Activated naive CD4-positive, alpha-beta T cell treated with anti-CD3 and anti-CD28 coated beads, Interleukin-2, amount 50 U/mL, for 72 hours (primary cell): ENCODE measurements around the gene RUVBL2. TPM values are rescaled to one million over a fixed set of nuclear protein-coding genes. Genes with fewer than 3 reads are reported as not detected.

Source experiments
- ATAC-seq, 2 donors: fragments of 150-1000 bp; cut with Tn5 transposase; 2 replicates each; pipeline ENCODE4 v1.10.0; 2021; ENCODE audit warnings: mild to moderate bottlenecking in 2 of 2, moderate library complexity in 2 of 2
- DNase-seq, 2 donors: peaks; one replicate each; pipeline ENCODE4 v3.0.0; 2021 to 2022; ENCODE audit warnings: low spot score in 2 of 2
- H3K27ac Mint-ChIP-seq, 2 donors: one replicate each; pipeline ENCODE4 v1.8.0; 2022; ENCODE audit warnings: mild to moderate bottlenecking in 2 of 2, mixed read lengths in 2 of 2
- H3K36me3 Mint-ChIP-seq, 2 donors: one replicate each; pipeline ENCODE4 v1.8.0; 2022; ENCODE audit warnings: mixed read lengths in 2 of 2
- H3K9me3 Mint-ChIP-seq, 2 donors: one replicate each; pipeline ENCODE4 v1.8.0; 2022; ENCODE audit warnings: mixed read lengths in 2 of 2
- total RNA-seq, 2 donors: library from RNA; stranded (reverse); gene quantifications; one replicate each; pipeline ENCODE4 v1.2.3, GENCODE V29; 2022

The RUVBL2 gene
- total RNA-seq, 2 donors from 2014 or later = 135 to 160 TPM

GRCh38 chr19:48970139-48970766, 23.4 kb upstream of the RUVBL2 start:
- no peak for ATAC-seq
- Mint-ChIP-seq H3K9me3 (no peaks in the 10 kb centered on the region), H3K27ac (peak overlapping the region in 1 of 2 donors; percentile 44), H3K36me3 (peaks cover 17 to 21% of the 10 kb centered on the region in 2 donors)
- DNase-seq = no peak

DNA sequence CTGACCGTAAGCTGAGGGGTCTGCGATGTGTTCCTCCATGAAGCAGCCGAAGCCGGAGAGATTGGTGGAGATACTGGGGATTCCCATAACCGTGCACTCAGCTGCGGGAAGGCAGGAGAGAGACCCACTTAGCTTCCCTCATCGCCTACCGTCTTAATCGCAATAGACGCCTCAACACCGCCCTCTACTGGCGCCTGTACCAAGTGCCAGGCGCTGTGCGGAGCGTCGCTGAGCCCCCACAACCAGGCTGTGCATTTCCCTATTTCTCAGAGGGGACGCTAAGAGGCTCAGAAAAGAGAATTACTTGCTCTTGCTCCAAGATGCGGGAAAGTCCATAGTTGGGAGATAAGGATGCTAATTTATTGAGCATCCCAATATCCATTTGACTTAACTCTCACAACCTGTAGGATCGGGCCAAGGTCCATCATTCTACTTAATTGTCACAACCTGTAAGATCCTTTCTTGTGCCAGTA, 22.7 kb upstream of the RUVBL2 start:
- Mint-ChIP-seq H3K36me3 (peaks cover 10 to 14% of the 10 kb centered on the region in 2 donors), H3K9me3 (no peaks in the 10 kb centered on the region), H3K27ac (no peak overlapping the region)
- peak; percentile 47 to 60 for ATAC-seq
- peak; percentile 75 to 85 for DNase-seq

DNA sequence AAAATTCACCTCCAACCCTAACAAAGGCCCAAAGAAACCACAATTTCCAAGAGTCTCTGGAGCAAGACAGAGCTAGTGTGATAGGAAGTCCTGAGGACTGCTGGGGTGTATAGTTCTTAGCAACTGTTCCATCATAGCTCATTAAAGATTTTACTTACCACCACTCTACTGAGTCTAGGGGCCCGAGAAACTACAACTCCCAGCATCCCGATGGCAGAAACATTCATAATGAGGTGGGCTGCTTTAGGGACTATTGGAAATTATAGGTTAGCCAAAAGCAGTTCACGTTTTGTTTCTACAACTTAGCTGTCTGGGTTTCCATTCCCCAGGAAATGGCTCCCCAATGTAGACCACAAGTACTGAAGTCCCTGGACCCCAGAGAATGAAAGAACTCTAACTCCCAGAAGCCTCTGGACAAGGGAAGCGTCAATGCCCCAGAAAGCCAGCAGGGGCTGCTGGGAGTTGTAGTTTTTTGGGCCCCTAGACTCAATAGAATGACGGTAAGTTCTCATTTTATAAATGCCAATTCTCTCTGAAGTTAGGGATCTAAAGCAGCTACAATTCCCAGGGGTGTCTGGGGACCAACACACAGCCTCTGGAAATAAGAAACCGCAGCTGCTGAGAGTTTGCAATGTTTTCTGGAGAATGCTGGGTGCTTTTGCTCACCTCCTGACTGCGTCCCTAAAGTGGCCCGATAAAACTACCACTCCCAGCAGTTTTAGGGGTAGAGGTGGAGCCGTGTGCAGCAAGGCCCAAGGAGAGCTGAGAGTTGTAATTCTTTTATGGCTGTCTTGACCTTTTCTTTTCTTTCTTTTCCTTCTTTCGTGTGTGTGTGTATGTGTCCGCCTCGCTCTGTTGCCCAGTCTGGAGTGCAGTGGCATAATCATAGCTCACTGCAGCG, 17.5 kb upstream of the RUVBL2 start:
- H3K36me3 Mint-ChIP-seq = peaks cover 6 to 20% of the 10 kb centered on the region in 2 donors
- no peak overlapping the region for H3K27ac Mint-ChIP-seq
- DNase-seq = no peak
- peak in 1 of 2 donors; percentile 68 for ATAC-seq
- no peaks in the 10 kb centered on the region for H3K9me3 Mint-ChIP-seq

DNA sequence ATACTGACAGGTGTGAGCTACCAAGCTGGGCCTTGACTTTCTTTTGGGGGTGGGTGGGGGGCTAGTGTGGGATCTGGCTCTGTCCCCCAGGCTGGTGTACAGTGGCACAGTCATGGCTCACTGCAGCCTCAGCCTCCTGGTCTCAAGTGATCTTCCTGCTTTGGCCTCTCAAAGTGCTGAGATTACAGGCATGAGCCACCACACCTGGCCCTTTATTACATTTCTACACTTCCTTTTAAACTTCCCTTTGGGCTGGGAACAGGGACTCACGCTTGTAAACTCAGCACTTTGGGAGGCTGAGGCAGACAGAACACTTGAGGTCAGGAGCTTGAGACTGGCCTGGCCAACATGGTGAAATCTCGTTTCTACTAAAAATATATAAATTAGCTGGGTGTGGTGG, 16.6 kb upstream of the RUVBL2 start:
- DNase-seq (no peak), ATAC-seq (no peak)
- H3K36me3 Mint-ChIP-seq = peaks cover 6 to 24% of the 10 kb centered on the region in 2 donors
- H3K9me3 Mint-ChIP-seq = no peaks in the 10 kb centered on the region
- H3K27ac Mint-ChIP-seq = no peak overlapping the region

DNA sequence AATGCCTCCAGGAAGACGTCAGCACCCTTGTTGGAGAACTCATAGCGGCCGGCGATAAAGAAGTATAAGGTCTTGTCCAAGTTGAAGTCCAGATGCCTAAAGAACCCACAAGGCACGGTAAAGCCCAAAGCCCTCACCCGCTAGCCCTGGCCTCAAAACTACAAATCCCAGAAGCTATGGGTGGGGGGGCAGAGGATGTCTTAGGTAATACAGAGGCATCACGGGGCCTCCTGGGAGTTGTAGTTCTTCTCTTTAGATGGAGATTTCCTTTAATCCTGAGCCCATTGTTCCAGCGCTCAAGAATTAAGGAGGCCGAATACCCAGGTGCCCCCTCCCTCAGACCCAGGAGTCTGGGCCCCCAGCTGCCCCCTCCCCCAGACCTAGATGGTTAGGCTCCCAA, 11.4 kb upstream of the RUVBL2 start:
- DNase-seq = no peak
- no peak for ATAC-seq
- H3K36me3 Mint-ChIP-seq = peaks cover 6 to 21% of the 10 kb centered on the region in 2 donors
- no peak overlapping the region for H3K27ac Mint-ChIP-seq
- no peaks in the 10 kb centered on the region for H3K9me3 Mint-ChIP-seq

DNA sequence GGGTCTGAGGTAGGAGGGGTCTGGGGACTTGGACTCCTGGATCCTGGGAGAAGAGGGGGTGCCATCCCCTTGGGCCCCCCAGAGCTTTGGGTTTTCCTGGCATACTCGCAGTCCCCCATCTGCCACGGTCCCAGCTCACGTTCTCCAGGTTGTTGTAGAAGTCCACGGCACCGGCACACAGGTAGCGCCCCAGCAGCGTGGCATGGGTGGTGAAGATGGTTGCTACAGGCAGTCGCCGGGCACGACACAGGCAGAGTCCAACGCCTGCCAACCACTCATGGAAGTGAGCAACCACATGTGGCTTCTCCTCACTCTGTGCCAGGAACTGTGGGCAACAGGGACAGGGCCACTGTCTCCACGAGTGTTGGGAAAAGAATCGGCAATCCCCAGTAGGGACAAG, 8.0 kb upstream of the RUVBL2 start:
- no peaks in the 10 kb centered on the region for H3K9me3 Mint-ChIP-seq
- peaks cover 0 to 23% of the 10 kb centered on the region in 2 donors for H3K36me3 Mint-ChIP-seq
- DNase-seq = no peak
- H3K27ac Mint-ChIP-seq = no peak overlapping the region
- no peak for ATAC-seq

- H3K9me3 Mint-ChIP-seq = no peaks in the 10 kb centered on the region
- DNase-seq = no peak
- H3K36me3 Mint-ChIP-seq = peaks cover 0 to 23% of the 10 kb centered on the region in 2 donors
- H3K27ac Mint-ChIP-seq = no peak overlapping the region
- ATAC-seq = no peak
Observed at GRCh38 chr19:48986211-48986610, 7.5 kb upstream of the RUVBL2 start.

DNA sequence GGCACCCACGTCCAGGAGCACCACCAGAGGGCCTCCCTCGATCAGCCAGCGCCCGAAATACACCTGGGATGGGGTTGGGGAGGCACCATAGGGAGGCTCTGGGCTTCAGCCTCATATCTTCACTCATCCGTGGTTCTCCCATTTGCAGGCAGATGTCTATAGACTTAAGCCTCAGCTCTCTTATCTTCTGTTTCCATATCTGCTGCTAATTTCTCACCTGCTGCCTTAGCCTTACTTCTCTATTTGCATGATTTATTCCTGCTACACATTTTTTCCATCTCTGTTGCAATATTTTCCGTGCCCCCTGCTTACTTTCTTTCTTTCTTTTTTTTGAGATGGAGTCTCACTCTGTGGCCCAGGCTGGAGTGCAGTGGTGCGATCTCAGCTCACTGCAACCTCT, 6.4 kb upstream of the RUVBL2 start:
- DNase-seq (no peak), ATAC-seq (peak; percentile 19 to 30)
- Mint-ChIP-seq H3K36me3 (peaks cover 0 to 21% of the 10 kb centered on the region in 2 donors), H3K9me3 (no peaks in the 10 kb centered on the region), H3K27ac (peak overlapping the region in 1 of 2 donors; percentile 16)

GRCh38 chr19:48988286-48988685, 5.4 kb upstream of the RUVBL2 start:
- Mint-ChIP-seq H3K9me3 (no peaks in the 10 kb centered on the region), H3K27ac (peak overlapping the region; percentile 1 to 16), H3K36me3 (peaks cover 0 to 28% of the 10 kb centered on the region in 2 donors)
- no peak for DNase-seq
- no peak for ATAC-seq

- H3K36me3 Mint-ChIP-seq = peaks cover 5 to 32% of the 10 kb centered on the region in 2 donors
- DNase-seq (no peak), ATAC-seq (no peak)
- H3K9me3 Mint-ChIP-seq = no peaks in the 10 kb centered on the region
- no peak overlapping the region for H3K27ac Mint-ChIP-seq
Observed at GRCh38 chr19:48988860-48989259, 4.8 kb upstream of the RUVBL2 start.

GRCh38 chr19:48989701-48990291, 3.9 kb upstream of the RUVBL2 start:
- no peak for DNase-seq
- ATAC-seq = no peak
- H3K27ac Mint-ChIP-seq = peak overlapping the region; percentile 20 to 90
- H3K9me3 Mint-ChIP-seq = no peaks in the 10 kb centered on the region
- peaks cover 13 to 38% of the 10 kb centered on the region in 2 donors for H3K36me3 Mint-ChIP-seq

- Mint-ChIP-seq H3K36me3 (peaks cover 19 to 38% of the 10 kb centered on the region in 2 donors), H3K9me3 (no peaks in the 10 kb centered on the region), H3K27ac (peak overlapping the region; percentile 20 to 90)
- ATAC-seq = no peak
- DNase-seq = no peak
Observed at GRCh38 chr19:48990400-48990799, 3.3 kb upstream of the RUVBL2 start.

DNA sequence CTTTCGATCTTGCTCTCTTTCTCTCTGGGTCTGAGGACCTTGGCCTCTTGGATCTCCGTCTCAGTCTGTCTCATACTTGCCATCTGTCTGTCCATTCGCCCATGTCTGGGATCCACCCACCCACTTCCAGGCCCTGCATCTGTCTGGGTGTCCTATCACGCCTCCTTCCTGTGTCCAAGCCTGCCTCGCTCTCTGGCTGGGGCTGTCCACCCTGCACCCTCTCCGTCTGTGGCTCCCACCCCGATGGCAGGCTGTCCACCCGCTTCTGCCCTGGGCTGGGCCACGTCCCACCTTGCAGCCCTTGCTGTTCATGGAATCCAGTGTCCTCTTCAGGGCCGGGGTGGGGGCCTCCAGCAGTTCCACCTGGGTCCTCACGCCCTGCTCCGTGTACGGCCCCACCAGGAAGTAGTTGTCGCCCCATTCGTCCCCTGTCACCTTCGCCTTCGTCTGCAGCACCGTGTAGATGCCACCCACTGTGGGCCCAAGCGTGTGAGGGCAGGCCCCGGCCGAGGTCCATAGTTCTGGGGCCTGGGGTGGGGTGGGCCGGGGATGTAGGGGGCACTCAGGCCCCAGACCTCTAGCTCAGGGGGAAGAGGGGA, 2.6 kb upstream of the RUVBL2 start:
- H3K9me3 Mint-ChIP-seq = no peaks in the 10 kb centered on the region
- H3K36me3 Mint-ChIP-seq = peaks cover 20 to 38% of the 10 kb centered on the region in 2 donors
- DNase-seq (no peak), ATAC-seq (no peak)
- peak overlapping the region in 1 of 2 donors; percentile 80 for H3K27ac Mint-ChIP-seq

- Mint-ChIP-seq H3K36me3 (peaks cover 20 to 38% of the 10 kb centered on the region in 2 donors), H3K9me3 (no peaks in the 10 kb centered on the region), H3K27ac (peak overlapping the region; percentile 84 to 96)
- DNase-seq (no peak), ATAC-seq (no peak)
Observed at GRCh38 chr19:48991873-48992580, 1.7 kb upstream of the RUVBL2 start.

DNA sequence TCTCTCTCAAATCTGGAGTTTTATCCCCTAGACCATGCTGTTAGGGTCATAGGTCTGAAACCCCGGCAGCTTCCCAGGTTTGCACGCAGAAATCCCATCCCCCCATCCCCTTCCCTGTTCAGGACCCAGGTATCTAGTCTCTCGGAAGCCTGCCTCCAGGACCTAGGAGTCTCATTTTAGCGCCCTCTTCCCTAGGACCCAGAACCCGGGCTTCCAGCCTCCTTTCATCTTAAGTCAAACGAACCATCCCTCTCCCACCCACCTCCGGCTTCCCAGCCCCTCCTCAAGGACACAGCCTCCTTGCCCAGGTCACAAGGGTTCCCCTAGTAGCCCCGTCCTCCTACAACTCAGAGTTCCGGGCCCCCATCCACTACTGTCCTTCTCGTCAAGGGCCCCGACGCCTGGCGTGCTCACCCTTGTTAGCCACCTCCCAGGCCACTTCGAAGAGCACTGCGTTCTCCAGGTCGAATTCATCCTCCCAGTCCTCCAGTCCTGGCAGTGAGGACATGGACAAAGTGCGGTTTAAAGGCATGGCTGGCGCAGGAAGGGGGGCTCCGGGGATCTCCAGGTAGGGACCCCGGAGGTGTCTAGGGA, 1.0 kb upstream of the RUVBL2 start:
- ATAC-seq (no peak), DNase-seq (peak in 1 of 2 donors; percentile 22)
- Mint-ChIP-seq H3K36me3 (peaks cover 20 to 32% of the 10 kb centered on the region in 2 donors), H3K9me3 (no peaks in the 10 kb centered on the region), H3K27ac (peak overlapping the region; percentile 84 to 96)

DNA sequence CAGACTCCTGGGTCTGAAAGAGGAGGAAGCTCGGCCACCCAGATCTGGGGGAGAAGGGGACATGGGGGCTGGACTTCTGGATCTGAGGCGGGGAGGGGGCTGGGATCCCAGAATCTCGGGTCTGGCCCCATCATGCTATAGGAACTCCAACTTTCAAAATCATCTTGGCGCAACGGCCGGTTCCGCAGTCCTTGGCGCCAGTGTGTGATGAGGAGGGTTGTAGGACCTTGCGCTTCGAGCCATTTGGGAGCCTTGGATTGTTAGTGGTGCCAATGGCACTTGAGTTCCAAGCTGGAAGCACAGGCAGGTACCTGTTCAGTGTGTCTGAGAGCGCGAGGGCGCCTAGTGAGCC, 324 bp downstream of the RUVBL2 start:
- ATAC-seq = no peak
- peaks cover 20 to 27% of the 10 kb centered on the region in 2 donors for H3K36me3 Mint-ChIP-seq
- peak overlapping the region; percentile 96 to 97 for H3K27ac Mint-ChIP-seq
- no peaks in the 10 kb centered on the region for H3K9me3 Mint-ChIP-seq
- DNase-seq = no peak
